H9 (cell line): ENCODE data around the gene ATP8A1. TPM values are rescaled to one million over a fixed set of nuclear protein-coding genes. Genes with fewer than 3 reads are reported as not detected.
A peak's percentile ranks its signal among the peaks of the same experiment; 100 is the strongest.

Source experiments
- DNase-seq: peaks from one replicate; pipeline ENCODE4 v3.0.0-alpha.2; 2017
- H2AFZ ChIP-seq: one replicate; pipeline ENCODE4 v1.6.1; 2013; ENCODE audit warnings: mild to moderate bottlenecking, low read length, control low read depth, moderate library complexity
- H2AK5ac ChIP-seq: 2 replicates; pipeline ENCODE4 v1.6.1; 2013; ENCODE audit warnings: low read length, control low read depth, mixed read lengths; ENCODE audit not compliant: insufficient read length
- H2BK120ac ChIP-seq: one replicate; pipeline ENCODE4 v1.6.1; 2013; ENCODE audit warnings: low read depth, mild to moderate bottlenecking, low read length, control low read depth, inconsistent platforms; ENCODE audit not compliant: poor library complexity, severe bottlenecking
- H2BK12ac ChIP-seq: 2 replicates; pipeline ENCODE4 v1.6.1; 2013; ENCODE audit warnings: low read length, control low read depth, mixed read lengths, low read depth; ENCODE audit not compliant: insufficient read length
- H2BK15ac ChIP-seq: 2 replicates; pipeline ENCODE4 v1.6.1; 2013; ENCODE audit warnings: low read depth, low read length, control low read depth
- H2BK20ac ChIP-seq: one replicate; pipeline ENCODE4 v1.6.1; 2013; ENCODE audit warnings: low read depth, mild to moderate bottlenecking, low read length, control low read depth, inconsistent platforms; ENCODE audit not compliant: poor library complexity, severe bottlenecking
- H2BK5ac ChIP-seq: 2 replicates; pipeline ENCODE4 v1.6.1; 2013; ENCODE audit warnings: low read length, control low read depth, mixed read lengths; ENCODE audit not compliant: insufficient read length
- H3K14ac ChIP-seq: 2 replicates; pipeline ENCODE4 v1.6.1; 2013; ENCODE audit warnings: low read length, control low read depth; ENCODE audit not compliant: insufficient read depth
- H3K18ac ChIP-seq: 2 replicates; pipeline ENCODE4 v1.6.1; 2013; ENCODE audit warnings: low read depth, mild to moderate bottlenecking, mixed read lengths, low read length, control low read depth; ENCODE audit not compliant: insufficient read length
- H3K23ac ChIP-seq: 2 replicates; pipeline ENCODE4 v1.6.1; 2013; ENCODE audit warnings: low read length, control low read depth, mixed read lengths, low read depth; ENCODE audit not compliant: insufficient read length
- H3K23me2 ChIP-seq: 2 replicates; pipeline ENCODE4 v1.6.1; 2013; ENCODE audit warnings: low read depth, mild to moderate bottlenecking, mixed read lengths, low read length, control low read depth; ENCODE audit not compliant: insufficient read length, poor library complexity, severe bottlenecking
- H3K27ac ChIP-seq: 2 replicates; pipeline ENCODE4 v1.5.1; 2013; ENCODE audit warnings: low read length, control low read depth, mixed read lengths, low read depth; ENCODE audit not compliant: insufficient read length
- H3K27me3 ChIP-seq: 2 replicates; pipeline ENCODE4 v1.6.1; 2013; ENCODE audit warnings: low read length, control low read depth, inconsistent platforms; ENCODE audit not compliant: insufficient read depth
- H3K4ac ChIP-seq: 2 replicates; pipeline ENCODE4 v1.6.1; 2013; ENCODE audit warnings: low read depth, mild to moderate bottlenecking, control low read depth, inconsistent platforms, low read length, moderate library complexity
- H3K4me1 ChIP-seq: 2 replicates; pipeline ENCODE4 v1.6.1; 2013; ENCODE audit warnings: low read length, control low read depth, inconsistent platforms; ENCODE audit not compliant: insufficient read depth
- H3K4me2 ChIP-seq: 2 replicates; pipeline ENCODE4 v1.6.1; 2013; ENCODE audit warnings: low read length, control low read depth, mixed read lengths; ENCODE audit not compliant: insufficient read length, insufficient read depth
- H3K56ac ChIP-seq: 2 replicates; pipeline ENCODE4 v1.6.1; 2013; ENCODE audit warnings: low read depth, mild to moderate bottlenecking, mixed read lengths, low read length, control low read depth; ENCODE audit not compliant: insufficient read length
- H3K79me1 ChIP-seq: 2 replicates; pipeline ENCODE4 v1.6.1; 2013; ENCODE audit warnings: low read depth, mild to moderate bottlenecking, moderate library complexity, low read length, control low read depth, inconsistent platforms; ENCODE audit not compliant: insufficient read depth, poor library complexity, severe bottlenecking
- H3K79me2 ChIP-seq: 2 replicates; pipeline ENCODE4 v1.6.1; 2013; ENCODE audit warnings: low read length, control low read depth, inconsistent platforms; ENCODE audit not compliant: insufficient read depth
- H3K9ac ChIP-seq: 2 replicates; pipeline ENCODE4 v1.6.1; 2013; ENCODE audit warnings: low read length, control low read depth, mixed read lengths; ENCODE audit not compliant: insufficient read length; ENCODE audit errors: extremely low read depth
- H3K9me3 ChIP-seq: one replicate; pipeline ENCODE4 v1.6.1; 2013; ENCODE audit warnings: low read depth, low read length, inconsistent platforms; ENCODE audit not compliant: control insufficient read depth
- H3T11ph ChIP-seq: one replicate; pipeline ENCODE4 v1.6.1; 2013; ENCODE audit warnings: mild to moderate bottlenecking, low read length, control low read depth, inconsistent platforms
- H4K20me1 ChIP-seq: one replicate; pipeline ENCODE4 v1.6.1; 2013; ENCODE audit not compliant: control insufficient read depth, insufficient read length, insufficient read depth
- H4K5ac ChIP-seq: 2 replicates; pipeline ENCODE4 v1.6.1; 2013; ENCODE audit warnings: low read depth, mild to moderate bottlenecking, mixed read lengths, low read length, control low read depth; ENCODE audit not compliant: insufficient read length
- H4K8ac ChIP-seq: replicated peaks from 2 replicates; pipeline ENCODE4 v1.6.1; 2013; ENCODE audit warnings: low read length, control low read depth, mixed read lengths, low read depth; ENCODE audit not compliant: insufficient read length
- H4K91ac ChIP-seq: 2 replicates; pipeline ENCODE4 v1.6.1; 2013; ENCODE audit warnings: low read depth, mild to moderate bottlenecking, moderate library complexity, mixed read lengths, low read length, control low read depth; ENCODE audit not compliant: insufficient read length
- H3K27ac Mint-ChIP-seq, 3 experiments: 2 replicates in 2 of 3; 3 replicates in 1 of 3; pipeline ENCODE4 v1.8.0; 2020 to 2021; ENCODE audit warnings: mixed read lengths in 3 of 3, mild to moderate bottlenecking in 1 of 3, moderate library complexity in 1 of 3
- H3K27me3 Mint-ChIP-seq: 2 replicates; pipeline ENCODE4 v1.8.0; 2021; ENCODE audit warnings: low read depth, mild to moderate bottlenecking, moderate library complexity, mixed read lengths
- H3K36me3 Mint-ChIP-seq, 3 experiments: 2 replicates in 2 of 3; 3 replicates in 1 of 3; pipeline ENCODE4 v1.8.0; 2020 to 2021; ENCODE audit warnings: low read depth in 3 of 3, mixed read lengths in 3 of 3; ENCODE audit not compliant: insufficient read depth in 1 of 3
- H3K4me1 Mint-ChIP-seq, 2 experiments: 2 replicates each; pipeline ENCODE4 v1.8.0; 2020; ENCODE audit warnings: mixed read lengths in 2 of 2
- H3K4me3 Mint-ChIP-seq, 2 experiments: 2 replicates in 1 of 2; 3 replicates in 1 of 2; pipeline ENCODE4 v1.8.0; 2020 to 2021; ENCODE audit warnings: mild to moderate bottlenecking in 2 of 2, mixed read lengths in 2 of 2, moderate library complexity in 1 of 2
- H3K9me3 Mint-ChIP-seq, 2 experiments: 2 replicates in 1 of 2; 3 replicates in 1 of 2; pipeline ENCODE4 v1.8.0; 2020; ENCODE audit warnings: mild to moderate bottlenecking in 2 of 2, mixed read lengths in 2 of 2, moderate library complexity in 1 of 2
- CTCF ChIP-seq: fragments of 200-600 bp; sonication (generic); conservative IDR thresholded peaks from 3 replicates; pipeline ENCODE4 v1.8.0; 2021; ENCODE audit warnings: antibody characterized with exemption, mild to moderate bottlenecking
- WGBS: extraction: QIAGEN DNeasy Blood & Tissue Kit; methylation state at CpG from one replicate; pipeline ENCODE4 v1.1.7; 2013; ENCODE audit warnings: missing lambda C conversion rate, low lambda C conversion rate, mixed read lengths; ENCODE audit not compliant: insufficient read length; ENCODE audit errors: extremely low coverage; 5-methylcytosine and 5-hydroxymethylcytosine counted together
- total RNA-seq: library from RNA; stranded (reverse); gene quantifications from 2 replicates; pipeline ENCODE4 v1.2.1, GENCODE V29; 2021

Gene ATP8A1
- total RNA-seq, 1 experiment from 2014 or later: 5.1 TPM

- peaks cover 2% of the 10 kb centered on the region; the same call in 1 of the 2 replicates for H3K27me3 ChIP-seq
- no peak overlapping the region for H2BK120ac ChIP-seq
- Mint-ChIP-seq H3K4me3 (no peak overlapping the region), H3K9me3 (no peaks in the 10 kb centered on the region), H3K36me3 (no peaks in the 10 kb centered on the region; a peak in 1 of 7 replicates), H3K27me3 (peaks cover 32% of the 10 kb centered on the region), H3K27ac (no peak overlapping the region), H3K4me1 (peaks cover 12 to 16% of the 10 kb centered on the region in 2 experiments)
- H2BK5ac ChIP-seq: no peak overlapping the region
- no peak overlapping the region for H2BK12ac ChIP-seq
- H2BK20ac ChIP-seq: no peak overlapping the region
- H3K79me1 ChIP-seq: no peaks in the 10 kb centered on the region
- TF ChIP-seq CTCF: peak; percentile 81
- no peak overlapping the region for H2BK15ac ChIP-seq
- WGBS: no CpG with 5 or more reads among the region's 3 CpGs
- no peak overlapping the region for H4K8ac ChIP-seq
- H3K4me1 ChIP-seq: peaks cover 3% of the 10 kb centered on the region; the same call in 1 of the 2 replicates
- H3K18ac ChIP-seq: no peak overlapping the region
- H2AK5ac ChIP-seq: no peak overlapping the region
- H2AFZ ChIP-seq: no peak overlapping the region
- H3K27ac ChIP-seq: no peak overlapping the region
- H3K4ac ChIP-seq: no peak overlapping the region
- no peak overlapping the region for H3K14ac ChIP-seq
- no peaks in the 10 kb centered on the region for H3K9me3 ChIP-seq
- no peak overlapping the region for H3T11ph ChIP-seq
- H3K23me2 ChIP-seq: no peaks in the 10 kb centered on the region
- H3K4me2 ChIP-seq: no peak overlapping the region
- H4K20me1 ChIP-seq: no peaks in the 10 kb centered on the region
- H4K5ac ChIP-seq: no peak overlapping the region
- no peak overlapping the region for H3K9ac ChIP-seq
- H3K56ac ChIP-seq: no peak overlapping the region
- H3K23ac ChIP-seq: no peak overlapping the region
- no peak overlapping the region for H4K91ac ChIP-seq
- DNase-seq: no peak
- H3K79me2 ChIP-seq: no peaks in the 10 kb centered on the region
These were observed 137.0 kb downstream of the ATP8A1 start for GRCh38 chr4:42519803-42520417.
